HEK293 (cell line): ENCODE measurements around the gene RHOD.

Experiments
- CTCF ChIA-PET: fragments of 350-600 bp; formaldehyde crosslinking; extraction: SDS; loops from one replicate; lab custom pipeline; 2021; ENCODE audit warnings: antibody characterized with exemption; lab: Yijun Ruan, JAX
- POLR2A ChIA-PET: fragments of 300-600 bp; formaldehyde crosslinking; extraction: SDS; loops from one replicate; lab custom pipeline; 2020; ENCODE audit warnings: antibody characterized with exemption, inconsistent platforms; lab: Yijun Ruan, JAX
- H3K27ac ChIP-seq: fragments of 200-500 bp; sonication (Bioruptor generic); 2 replicates; pipeline ENCODE4 v1.5.1; 2014; ENCODE audit warnings: low read depth, low read length, control low read depth, inconsistent platforms; ENCODE audit errors: extremely low read depth
- H3K36me3 ChIP-seq, 2 experiments: fragments of 200-500 bp in 1 of 2; sonication (Bioruptor generic) in 1 of 2; 1 replicate in 1 of 2; 2 replicates in 1 of 2; pipeline ENCODE4 v1.5.1; 2014 to 2017; ENCODE audit warnings: inconsistent platforms in 2 of 2, low read length in 2 of 2; ENCODE audit not compliant: control insufficient read depth in 2 of 2, insufficient read depth in 1 of 2
- H3K4me1 ChIP-seq: fragments of 200-500 bp; sonication (Bioruptor generic); 2 replicates; pipeline ENCODE4 v1.5.1; 2014; ENCODE audit warnings: mild to moderate bottlenecking, low read length, inconsistent platforms; ENCODE audit not compliant: control insufficient read depth, insufficient read depth
- H3K4me3 ChIP-seq: 2 replicates; pipeline ENCODE4 v1.5.1; 2011; ENCODE audit warnings: low read depth, mild to moderate bottlenecking, control low read depth, low read length, moderate library complexity
- H3K9me3 ChIP-seq: fragments of 200-500 bp; sonication (Bioruptor generic); 2 replicates; pipeline ENCODE4 v1.5.1; 2014; ENCODE audit warnings: low read depth, low read length, inconsistent platforms; ENCODE audit not compliant: control insufficient read depth, insufficient read depth
- EGR2 ChIP-seq: fragments of 450-650 bp; formaldehyde crosslinking; IDR thresholded peaks from 2 replicates; pipeline ENCODE4 v1.5.1; 2016; ENCODE audit warnings: low read depth, missing biosample characterization, missing genetic modification characterization
- GLIS2 ChIP-seq: fragments of 450-650 bp; formaldehyde crosslinking; IDR thresholded peaks from 2 replicates; pipeline ENCODE4 v1.5.1; 2016; ENCODE audit warnings: missing biosample characterization, missing genetic modification characterization
- KLF7 ChIP-seq: fragments of 450-650 bp; formaldehyde crosslinking; IDR thresholded peaks from 2 replicates; pipeline ENCODE4 v1.5.1; 2016; ENCODE audit warnings: missing biosample characterization, missing genetic modification characterization, borderline replicate concordance
- KLF8 ChIP-seq: fragments of 450-650 bp; formaldehyde crosslinking; IDR thresholded peaks from 2 replicates; pipeline ENCODE4 v1.5.1; 2016; ENCODE audit warnings: missing biosample characterization, missing genetic modification characterization
- ZEB2 ChIP-seq: fragments of 450-650 bp; formaldehyde crosslinking; IDR thresholded peaks from 2 replicates; pipeline ENCODE4 v1.5.1; 2016; ENCODE audit warnings: missing biosample characterization, missing genetic modification characterization
- ZFHX2 ChIP-seq: fragments of 450-650 bp; formaldehyde crosslinking; conservative IDR thresholded peaks from 2 replicates; pipeline ENCODE4 v1.5.1; 2016; ENCODE audit warnings: missing biosample characterization, missing genetic modification characterization
- ZIC2 ChIP-seq: fragments of 450-650 bp; formaldehyde crosslinking; IDR thresholded peaks from 2 replicates; pipeline ENCODE4 v1.5.1; 2016; ENCODE audit warnings: missing biosample characterization, missing genetic modification characterization
- ZNF23 ChIP-seq: fragments of 450-650 bp; formaldehyde crosslinking; IDR thresholded peaks from 2 replicates; pipeline ENCODE4 v1.5.1; 2016; ENCODE audit warnings: missing biosample characterization, missing genetic modification characterization, borderline replicate concordance
- ZNF311 ChIP-seq: fragments of 450-650 bp; formaldehyde crosslinking; IDR thresholded peaks from 2 replicates; pipeline ENCODE4 v1.5.1; 2017; ENCODE audit warnings: missing biosample characterization, missing genetic modification characterization, borderline replicate concordance
- ZNF600 ChIP-seq: fragments of 450-650 bp; formaldehyde crosslinking; IDR thresholded peaks from 2 replicates; pipeline ENCODE4 v1.5.1; 2016; ENCODE audit warnings: missing biosample characterization, missing genetic modification characterization
- ZNF677 ChIP-seq: fragments of 450-650 bp; IDR thresholded peaks from 2 replicates; pipeline ENCODE4 v1.5.0; 2018; ENCODE audit warnings: missing biosample characterization, mild to moderate bottlenecking, missing genetic modification characterization, moderate library complexity
- ZNF776 ChIP-seq: fragments of 450-650 bp; formaldehyde crosslinking; IDR thresholded peaks from 2 replicates; pipeline ENCODE4 v1.5.0; 2017; ENCODE audit warnings: missing biosample characterization, missing genetic modification characterization, borderline replicate concordance
- ZNF777 ChIP-seq: fragments of 450-650 bp; formaldehyde crosslinking; IDR thresholded peaks from 2 replicates; pipeline ENCODE4 v1.5.1; 2017; ENCODE audit warnings: missing biosample characterization, missing genetic modification characterization, borderline replicate concordance
- TF ChIP-seq, protein P1 (sequence below): fragments of 450-650 bp; formaldehyde crosslinking; IDR thresholded peaks from 2 replicates; pipeline ENCODE4 v1.5.1; 2016; ENCODE audit warnings: missing biosample characterization, missing genetic modification characterization
- TF ChIP-seq, protein P2 (sequence below): fragments of 450-650 bp; formaldehyde crosslinking; IDR thresholded peaks from 2 replicates; pipeline ENCODE4 v1.5.1; 2016; ENCODE audit warnings: missing biosample characterization, missing genetic modification characterization, borderline replicate concordance
- TF ChIP-seq, protein P3 (sequence below): fragments of 450-650 bp; formaldehyde crosslinking; IDR thresholded peaks from 2 replicates; pipeline ENCODE4 v1.5.1; 2017; ENCODE audit warnings: missing biosample characterization, missing genetic modification characterization
- TF ChIP-seq, protein P4 (sequence below): fragments of 450-650 bp; formaldehyde crosslinking; IDR thresholded peaks from 2 replicates; pipeline ENCODE4 v1.5.1; 2017; ENCODE audit warnings: missing biosample characterization, missing genetic modification characterization

The RHOD gene

DNA sequence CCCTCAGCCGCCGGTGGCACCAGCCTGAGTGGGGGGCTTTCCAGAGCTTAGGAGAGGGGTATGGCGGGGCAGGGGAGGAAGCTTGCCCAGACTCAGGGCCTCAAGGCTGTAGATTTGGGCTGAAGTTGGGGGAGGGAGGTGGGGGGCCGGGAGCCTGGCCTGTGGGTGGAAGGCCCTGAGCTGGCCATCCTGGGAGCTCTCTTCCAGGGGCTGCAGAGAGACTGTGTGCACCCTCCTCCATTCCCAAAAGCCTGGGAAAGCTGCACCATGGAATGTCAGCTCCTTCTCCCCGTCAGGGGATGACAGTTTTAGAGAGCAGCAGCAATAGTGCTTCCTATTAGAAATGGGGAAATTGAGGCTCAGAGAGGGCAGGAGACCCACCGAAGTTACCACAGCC, 32.7 kb upstream of the RHOD start:
- Histone ChIP-seq H3K36me3 (no peaks in the 10 kb centered on the region), H3K9me3 (no peaks in the 10 kb centered on the region), H3K4me3 (no peak overlapping the region), H3K4me1 (peaks cover 5% of the 10 kb centered on the region), H3K27ac (no peak overlapping the region)
- ChIA-PET CTCF (interaction anchor here (0.6 to 0.7 kb wide), 3 partner anchors 29 to 278 kb away, joined by 3 to 4 read pairs (median 3); no protein-coding TSS in a partner anchor), POLR2A (no interaction called here)
- TF ChIP-seq, protein P1, sequence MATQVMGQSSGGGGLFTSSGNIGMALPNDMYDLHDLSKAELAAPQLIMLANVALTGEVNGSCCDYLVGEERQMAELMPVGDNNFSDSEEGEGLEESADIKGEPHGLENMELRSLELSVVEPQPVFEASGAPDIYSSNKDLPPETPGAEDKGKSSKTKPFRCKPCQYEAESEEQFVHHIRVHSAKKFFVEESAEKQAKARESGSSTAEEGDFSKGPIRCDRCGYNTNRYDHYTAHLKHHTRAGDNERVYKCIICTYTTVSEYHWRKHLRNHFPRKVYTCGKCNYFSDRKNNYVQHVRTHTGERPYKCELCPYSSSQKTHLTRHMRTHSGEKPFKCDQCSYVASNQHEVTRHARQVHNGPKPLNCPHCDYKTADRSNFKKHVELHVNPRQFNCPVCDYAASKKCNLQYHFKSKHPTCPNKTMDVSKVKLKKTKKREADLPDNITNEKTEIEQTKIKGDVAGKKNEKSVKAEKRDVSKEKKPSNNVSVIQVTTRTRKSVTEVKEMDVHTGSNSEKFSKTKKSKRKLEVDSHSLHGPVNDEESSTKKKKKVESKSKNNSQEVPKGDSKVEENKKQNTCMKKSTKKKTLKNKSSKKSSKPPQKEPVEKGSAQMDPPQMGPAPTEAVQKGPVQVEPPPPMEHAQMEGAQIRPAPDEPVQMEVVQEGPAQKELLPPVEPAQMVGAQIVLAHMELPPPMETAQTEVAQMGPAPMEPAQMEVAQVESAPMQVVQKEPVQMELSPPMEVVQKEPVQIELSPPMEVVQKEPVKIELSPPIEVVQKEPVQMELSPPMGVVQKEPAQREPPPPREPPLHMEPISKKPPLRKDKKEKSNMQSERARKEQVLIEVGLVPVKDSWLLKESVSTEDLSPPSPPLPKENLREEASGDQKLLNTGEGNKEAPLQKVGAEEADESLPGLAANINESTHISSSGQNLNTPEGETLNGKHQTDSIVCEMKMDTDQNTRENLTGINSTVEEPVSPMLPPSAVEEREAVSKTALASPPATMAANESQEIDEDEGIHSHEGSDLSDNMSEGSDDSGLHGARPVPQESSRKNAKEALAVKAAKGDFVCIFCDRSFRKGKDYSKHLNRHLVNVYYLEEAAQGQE (tag by site-specific recombination) = no peak
- peak; percentile 16; the same call in 1 of the 2 replicates for TF ChIP-seq GLIS2 (tag by site-specific recombination)
- no peak for TF ChIP-seq KLF7 (tag by site-specific recombination)
- no peak for TF ChIP-seq ZNF677 (tag by site-specific recombination)

DNA sequence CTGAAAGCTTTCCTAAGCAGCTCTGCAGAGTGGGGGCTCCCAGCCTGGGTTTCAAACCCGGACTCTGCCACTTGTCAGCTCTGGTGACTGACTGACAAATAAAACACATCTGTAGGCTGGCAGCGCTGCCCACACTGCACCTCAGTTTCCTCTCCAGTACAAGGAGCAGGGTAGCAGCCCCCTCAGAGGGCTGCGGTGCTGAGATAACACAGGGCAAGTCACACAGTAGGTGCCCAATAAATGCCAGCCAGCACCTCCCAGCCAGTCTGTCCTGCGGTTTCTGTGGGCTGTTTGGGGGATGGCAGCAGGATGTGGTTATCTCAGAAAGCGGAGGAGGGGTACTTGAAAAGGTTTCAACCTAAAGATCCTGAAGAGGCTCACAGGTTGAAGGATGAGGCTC, 32.2 kb upstream of the RHOD start:
- Histone ChIP-seq H3K4me1 (peaks cover 5% of the 10 kb centered on the region), H3K4me3 (no peak overlapping the region), H3K27ac (no peak overlapping the region), H3K36me3 (no peaks in the 10 kb centered on the region), H3K9me3 (no peaks in the 10 kb centered on the region)
- ChIA-PET CTCF (interaction anchor here (0.6 to 1.4 kb wide), 5 partner anchors 14 to 278 kb away, joined by 3 to 5 read pairs (median 3); no protein-coding TSS in a partner anchor), POLR2A (no interaction called here)
- no peak for TF ChIP-seq ZNF777 (tag by site-specific recombination)
- no peak for TF ChIP-seq ZNF23
- TF ChIP-seq, protein P2, sequence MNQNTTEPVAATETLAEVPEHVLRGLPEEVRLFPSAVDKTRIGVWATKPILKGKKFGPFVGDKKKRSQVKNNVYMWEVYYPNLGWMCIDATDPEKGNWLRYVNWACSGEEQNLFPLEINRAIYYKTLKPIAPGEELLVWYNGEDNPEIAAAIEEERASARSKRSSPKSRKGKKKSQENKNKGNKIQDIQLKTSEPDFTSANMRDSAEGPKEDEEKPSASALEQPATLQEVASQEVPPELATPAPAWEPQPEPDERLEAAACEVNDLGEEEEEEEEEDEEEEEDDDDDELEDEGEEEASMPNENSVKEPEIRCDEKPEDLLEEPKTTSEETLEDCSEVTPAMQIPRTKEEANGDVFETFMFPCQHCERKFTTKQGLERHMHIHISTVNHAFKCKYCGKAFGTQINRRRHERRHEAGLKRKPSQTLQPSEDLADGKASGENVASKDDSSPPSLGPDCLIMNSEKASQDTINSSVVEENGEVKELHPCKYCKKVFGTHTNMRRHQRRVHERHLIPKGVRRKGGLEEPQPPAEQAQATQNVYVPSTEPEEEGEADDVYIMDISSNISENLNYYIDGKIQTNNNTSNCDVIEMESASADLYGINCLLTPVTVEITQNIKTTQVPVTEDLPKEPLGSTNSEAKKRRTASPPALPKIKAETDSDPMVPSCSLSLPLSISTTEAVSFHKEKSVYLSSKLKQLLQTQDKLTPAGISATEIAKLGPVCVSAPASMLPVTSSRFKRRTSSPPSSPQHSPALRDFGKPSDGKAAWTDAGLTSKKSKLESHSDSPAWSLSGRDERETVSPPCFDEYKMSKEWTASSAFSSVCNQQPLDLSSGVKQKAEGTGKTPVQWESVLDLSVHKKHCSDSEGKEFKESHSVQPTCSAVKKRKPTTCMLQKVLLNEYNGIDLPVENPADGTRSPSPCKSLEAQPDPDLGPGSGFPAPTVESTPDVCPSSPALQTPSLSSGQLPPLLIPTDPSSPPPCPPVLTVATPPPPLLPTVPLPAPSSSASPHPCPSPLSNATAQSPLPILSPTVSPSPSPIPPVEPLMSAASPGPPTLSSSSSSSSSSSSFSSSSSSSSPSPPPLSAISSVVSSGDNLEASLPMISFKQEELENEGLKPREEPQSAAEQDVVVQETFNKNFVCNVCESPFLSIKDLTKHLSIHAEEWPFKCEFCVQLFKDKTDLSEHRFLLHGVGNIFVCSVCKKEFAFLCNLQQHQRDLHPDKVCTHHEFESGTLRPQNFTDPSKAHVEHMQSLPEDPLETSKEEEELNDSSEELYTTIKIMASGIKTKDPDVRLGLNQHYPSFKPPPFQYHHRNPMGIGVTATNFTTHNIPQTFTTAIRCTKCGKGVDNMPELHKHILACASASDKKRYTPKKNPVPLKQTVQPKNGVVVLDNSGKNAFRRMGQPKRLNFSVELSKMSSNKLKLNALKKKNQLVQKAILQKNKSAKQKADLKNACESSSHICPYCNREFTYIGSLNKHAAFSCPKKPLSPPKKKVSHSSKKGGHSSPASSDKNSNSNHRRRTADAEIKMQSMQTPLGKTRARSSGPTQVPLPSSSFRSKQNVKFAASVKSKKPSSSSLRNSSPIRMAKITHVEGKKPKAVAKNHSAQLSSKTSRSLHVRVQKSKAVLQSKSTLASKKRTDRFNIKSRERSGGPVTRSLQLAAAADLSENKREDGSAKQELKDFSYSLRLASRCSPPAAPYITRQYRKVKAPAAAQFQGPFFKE (tag by site-specific recombination) = no peak
- TF ChIP-seq ZFHX2 (tag by site-specific recombination) = peak; percentile 77
- peak; percentile 75 for TF ChIP-seq EGR2
- TF ChIP-seq KLF8 (tag by site-specific recombination) = no peak
- 0 out of 2 replicates have a peak, but pooled peaks have one; percentile 29 for TF ChIP-seq ZIC2

DNA sequence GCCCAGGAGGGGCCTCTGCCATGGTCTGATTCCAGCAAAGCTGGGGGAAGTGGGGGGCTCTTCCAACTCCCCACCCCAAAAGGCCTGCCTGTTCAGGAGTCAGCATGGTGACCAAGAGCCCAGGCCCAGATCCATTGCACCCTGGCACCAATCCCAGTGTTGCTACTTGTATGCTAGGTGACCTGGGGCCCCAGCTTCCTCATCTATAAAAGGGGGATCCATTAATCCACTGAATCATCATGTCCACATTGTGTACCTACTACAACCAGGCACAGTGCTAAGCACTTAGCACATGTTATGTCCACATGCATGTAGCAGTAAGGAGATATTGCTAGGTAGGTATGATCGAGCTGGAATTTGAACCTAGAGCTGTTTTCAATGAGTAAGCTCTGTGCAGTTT, 31.7 kb upstream of the RHOD start:
- TF ChIP-seq, protein P3, sequence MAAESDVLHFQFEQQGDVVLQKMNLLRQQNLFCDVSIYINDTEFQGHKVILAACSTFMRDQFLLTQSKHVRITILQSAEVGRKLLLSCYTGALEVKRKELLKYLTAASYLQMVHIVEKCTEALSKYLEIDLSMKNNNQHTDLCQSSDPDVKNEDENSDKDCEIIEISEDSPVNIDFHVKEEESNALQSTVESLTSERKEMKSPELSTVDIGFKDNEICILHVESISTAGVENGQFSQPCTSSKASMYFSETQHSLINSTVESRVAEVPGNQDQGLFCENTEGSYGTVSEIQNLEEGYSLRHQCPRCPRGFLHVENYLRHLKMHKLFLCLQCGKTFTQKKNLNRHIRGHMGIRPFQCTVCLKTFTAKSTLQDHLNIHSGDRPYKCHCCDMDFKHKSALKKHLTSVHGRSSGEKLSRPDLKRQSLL = peak; percentile 31; the same call in 1 of the 2 replicates
- no peak for TF ChIP-seq ZNF311 (tag by site-specific recombination)
- no peak for TF ChIP-seq ZEB2 (tag by site-specific recombination)
- peak; percentile 62; the same call in 1 of the 2 replicates for TF ChIP-seq ZNF600
- TF ChIP-seq ZNF776 = no peak
- TF ChIP-seq, protein P4, sequence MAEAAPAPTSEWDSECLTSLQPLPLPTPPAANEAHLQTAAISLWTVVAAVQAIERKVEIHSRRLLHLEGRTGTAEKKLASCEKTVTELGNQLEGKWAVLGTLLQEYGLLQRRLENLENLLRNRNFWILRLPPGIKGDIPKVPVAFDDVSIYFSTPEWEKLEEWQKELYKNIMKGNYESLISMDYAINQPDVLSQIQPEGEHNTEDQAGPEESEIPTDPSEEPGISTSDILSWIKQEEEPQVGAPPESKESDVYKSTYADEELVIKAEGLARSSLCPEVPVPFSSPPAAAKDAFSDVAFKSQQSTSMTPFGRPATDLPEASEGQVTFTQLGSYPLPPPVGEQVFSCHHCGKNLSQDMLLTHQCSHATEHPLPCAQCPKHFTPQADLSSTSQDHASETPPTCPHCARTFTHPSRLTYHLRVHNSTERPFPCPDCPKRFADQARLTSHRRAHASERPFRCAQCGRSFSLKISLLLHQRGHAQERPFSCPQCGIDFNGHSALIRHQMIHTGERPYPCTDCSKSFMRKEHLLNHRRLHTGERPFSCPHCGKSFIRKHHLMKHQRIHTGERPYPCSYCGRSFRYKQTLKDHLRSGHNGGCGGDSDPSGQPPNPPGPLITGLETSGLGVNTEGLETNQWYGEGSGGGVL (tag by site-specific recombination) = 0 out of 2 replicates have a peak, but pooled peaks have one; percentile 2
- no peaks in the 10 kb centered on the region for H3K9me3 ChIP-seq
- H3K36me3 ChIP-seq = no peaks in the 10 kb centered on the region
- H3K4me1 ChIP-seq = peaks cover 5% of the 10 kb centered on the region
- CTCF ChIA-PET = interaction anchor here (0.6 to 2.8 kb wide), 5 partner anchors 13 to 713 kb away, joined by 3 to 10 read pairs (median 5); no protein-coding TSS in a partner anchor
- H3K27ac ChIP-seq = no peak overlapping the region
- no peak overlapping the region for H3K4me3 ChIP-seq
- POLR2A ChIA-PET = no interaction called here
